Measurements from ENCODE around the gene B3GNT3. TPM values are rescaled to one million over a fixed set of nuclear protein-coding genes. Genes with fewer than 3 reads are reported as not detected.
A peak's percentile ranks its signal among the peaks of the same experiment; 100 is the strongest.

B3GNT3 gene
- total and polyA plus RNA-seq, 2 of the 13 experiments (the other 11 are each of a cell fraction or from before 2014, with no cell fraction given) = 0.86 to 4.0 TPM

GRCh38 chr19:17755977-17756670 is 38.8 kb upstream of the B3GNT3 start:
- BruUV-seq (replicated peaks) = no TSS peak
- no peak for TF ChIP-seq ZNF24 (IDR thresholded peaks at IDR 0.05)
- peak; percentile 72 for TF ChIP-seq RFX1 (IDR thresholded peaks at IDR 0.05)
- peak; percentile 84 for TF ChIP-seq ZFP91 (CRISPR knock-in tag; IDR thresholded peaks at IDR 0.05; ENCODE audit: borderline replicate concordance)
- no peak for TF ChIP-seq ZBTB34 (CRISPR knock-in tag; IDR thresholded peaks at IDR 0.05)
- TF ChIP-seq MXI1 (IDR thresholded peaks at IDR 0.05; ENCODE audit: borderline replicate concordance, low read depth, low read length) = 0 out of 3 replicates have a peak, but pooled peaks have one; percentile 20
- TF ChIP-seq FOXA1 (IDR thresholded peaks at IDR 0.05) = no peak
- no peak for TF ChIP-seq FOXA1 (CRISPR knock-in tag; IDR thresholded peaks at IDR 0.05)
- no peak for TF ChIP-seq SIX4 (CRISPR knock-in tag; IDR thresholded peaks at IDR 0.05)
- no peak for TF ChIP-seq ZNF468 (CRISPR knock-in tag; IDR thresholded peaks at IDR 0.05)
- no peak for TF ChIP-seq HMG20B (CRISPR knock-in tag; conservative IDR thresholded peaks at IDR 0.05)
- no peak for TF ChIP-seq NAIF1 (CRISPR knock-in tag; IDR thresholded peaks at IDR 0.05; ENCODE audit: borderline replicate concordance)
- TF ChIP-seq PHF21A (CRISPR knock-in tag; IDR thresholded peaks at IDR 0.05) = no peak
- TF ChIP-seq ZNF572 (CRISPR knock-in tag; IDR thresholded peaks at IDR 0.05) = no peak
- no peak for TF ChIP-seq POLR2AphosphoS2 (IDR thresholded peaks at IDR 0.05; ENCODE audit: low read depth, low read length)
- TF ChIP-seq ZNF207 (IDR thresholded peaks at IDR 0.05; ENCODE audit: borderline replicate concordance) = no peak
- TF ChIP-seq ZNF503 (CRISPR knock-in tag; IDR thresholded peaks at IDR 0.05) = no peak
- TF ChIP-seq ZBTB14 (CRISPR knock-in tag; IDR thresholded peaks at IDR 0.05) = no peak
- TF ChIP-seq HNRNPH1 (optimal IDR thresholded peaks at IDR 0.05; ENCODE audit: low read depth, low read length) = no peak
- TF ChIP-seq ZSCAN5A (CRISPR knock-in tag; IDR thresholded peaks at IDR 0.05; ENCODE audit: borderline replicate concordance) = no peak

More at GRCh38 chr19:17755977-17756670, 38.8 kb upstream of the B3GNT3 start:
- H3K9me3 ChIP-seq (ENCODE audit: low read length) = no peaks in the 10 kb centered on the region
- no peaks in the 10 kb centered on the region for H4K20me1 ChIP-seq (ENCODE audit: insufficient read depth, low read length)
- CTCF ChIA-PET (ENCODE audit: low intra/inter-chr PET ratio, low total read pairs) = no interaction called here
- no peak overlapping the region for H2AFZ ChIP-seq (ENCODE audit: low read length)
- no peaks in the 10 kb centered on the region for H3K27me3 ChIP-seq (ENCODE audit: control insufficient read depth in 1 of 2, insufficient read depth in 2 of 2, low read length in 2 of 2)
- no peaks in the 10 kb centered on the region for H3K79me2 ChIP-seq (ENCODE audit: insufficient read depth, low read length)
- FAIRE-seq = no peak
- POLR2A ChIA-PET = no interaction called here
- H3K4me2 ChIP-seq (ENCODE audit: low read depth, low read length) = no peak overlapping the region
- 83% methylated on average over 11 of the region's 12 CpGs for WGBS (ENCODE audit: low lambda C conversion rate)
- no peak for DNase-seq (ENCODE audit: low spot score)
- no peak overlapping the region for H3K27ac ChIP-seq (ENCODE audit: extremely low read length, insufficient read depth, low read length)
- peaks cover 33% of the 10 kb centered on the region for H3K4me1 ChIP-seq (ENCODE audit: insufficient read depth, low read length)
- H3K4me3 ChIP-seq (replicated peaks in 1 of 3; ENCODE audit: insufficient read depth in 1 of 3, low read depth in 2 of 3, low read length in 3 of 3) = no peak overlapping the region
- H3K9ac ChIP-seq (ENCODE audit: insufficient read depth, low read depth, low read length) = no peak overlapping the region
- in situ Hi-C loops (cut with HindIII; ENCODE audit: extremely low pct_ligation_motif_present, low pct_unique_long_range_greater_than_20kb) = no loop called here
- intact Hi-C loops (cut with micrococcal nuclease; ENCODE audit: unreplicated experiment) = no loop called here
- ATAC-seq = no peak
- H3K36me3 ChIP-seq (replicated peaks in 1 of 2; ENCODE audit: control insufficient read depth in 1 of 2, insufficient read depth in 2 of 2, low read length in 2 of 2) = no peaks in the 10 kb centered on the region

Data from HepG2 (cell line).